Loucy (cell line): Measurements from ENCODE around the gene KLRC2.

Source experiments
- EZH2phosphoT487 ChIP-seq: fragments of 200-600 bp; IDR thresholded peaks from 2 replicates; pipeline ENCODE4 v1.6.1; 2018; ENCODE audit warnings: antibody characterized with exemption, mild to moderate bottlenecking, moderate library complexity, borderline replicate concordance
- TF ChIP-seq, protein P1 (sequence below): fragments of 200-600 bp; sonication (generic); conservative IDR thresholded peaks from 2 replicates; pipeline ENCODE4 v1.5.1; 2014; ENCODE audit warnings: mild to moderate bottlenecking, antibody characterized with exemption, low read length

DNA sequence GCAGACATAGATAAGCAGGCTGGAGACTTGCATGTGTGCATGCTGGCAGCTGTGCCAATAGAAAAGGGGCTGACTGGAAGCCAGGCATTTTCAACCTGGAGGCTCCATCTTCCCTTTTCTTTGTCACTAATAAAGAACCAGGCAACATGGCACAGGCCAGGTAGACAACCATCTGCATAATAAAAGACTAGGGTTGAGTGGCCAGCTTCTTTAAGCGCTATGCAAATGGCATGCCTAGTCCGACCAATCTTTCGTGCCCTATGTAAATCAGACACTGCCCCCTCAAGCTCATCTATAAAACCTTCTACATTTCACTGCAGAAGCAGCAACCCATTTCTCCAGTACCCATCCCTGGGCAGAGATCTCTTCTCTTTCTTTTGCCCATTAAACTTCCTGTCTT, 21.9 kb upstream of the KLRC2 start:
- TF ChIP-seq, protein P1, sequence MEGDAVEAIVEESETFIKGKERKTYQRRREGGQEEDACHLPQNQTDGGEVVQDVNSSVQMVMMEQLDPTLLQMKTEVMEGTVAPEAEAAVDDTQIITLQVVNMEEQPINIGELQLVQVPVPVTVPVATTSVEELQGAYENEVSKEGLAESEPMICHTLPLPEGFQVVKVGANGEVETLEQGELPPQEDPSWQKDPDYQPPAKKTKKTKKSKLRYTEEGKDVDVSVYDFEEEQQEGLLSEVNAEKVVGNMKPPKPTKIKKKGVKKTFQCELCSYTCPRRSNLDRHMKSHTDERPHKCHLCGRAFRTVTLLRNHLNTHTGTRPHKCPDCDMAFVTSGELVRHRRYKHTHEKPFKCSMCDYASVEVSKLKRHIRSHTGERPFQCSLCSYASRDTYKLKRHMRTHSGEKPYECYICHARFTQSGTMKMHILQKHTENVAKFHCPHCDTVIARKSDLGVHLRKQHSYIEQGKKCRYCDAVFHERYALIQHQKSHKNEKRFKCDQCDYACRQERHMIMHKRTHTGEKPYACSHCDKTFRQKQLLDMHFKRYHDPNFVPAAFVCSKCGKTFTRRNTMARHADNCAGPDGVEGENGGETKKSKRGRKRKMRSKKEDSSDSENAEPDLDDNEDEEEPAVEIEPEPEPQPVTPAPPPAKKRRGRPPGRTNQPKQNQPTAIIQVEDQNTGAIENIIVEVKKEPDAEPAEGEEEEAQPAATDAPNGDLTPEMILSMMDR = no peak
- no peak for TF ChIP-seq EZH2phosphoT487
